ENCODE measurements around the gene ZNF552. TPM values are rescaled to one million over a fixed set of nuclear protein-coding genes. Genes with fewer than 3 reads are reported as not detected.
"Not testable (repeated sequence)": the region's sequence is repeated elsewhere in the genome, so short reads cannot be mapped to it uniquely, and the experiment has no call there.

The ZNF552 gene
- total and polyA plus RNA-seq, 2 of the 8 experiments (the other 6 are each of a cell fraction or from before 2014, with no cell fraction given), result 5.9 to 11.6 TPM

DNA sequence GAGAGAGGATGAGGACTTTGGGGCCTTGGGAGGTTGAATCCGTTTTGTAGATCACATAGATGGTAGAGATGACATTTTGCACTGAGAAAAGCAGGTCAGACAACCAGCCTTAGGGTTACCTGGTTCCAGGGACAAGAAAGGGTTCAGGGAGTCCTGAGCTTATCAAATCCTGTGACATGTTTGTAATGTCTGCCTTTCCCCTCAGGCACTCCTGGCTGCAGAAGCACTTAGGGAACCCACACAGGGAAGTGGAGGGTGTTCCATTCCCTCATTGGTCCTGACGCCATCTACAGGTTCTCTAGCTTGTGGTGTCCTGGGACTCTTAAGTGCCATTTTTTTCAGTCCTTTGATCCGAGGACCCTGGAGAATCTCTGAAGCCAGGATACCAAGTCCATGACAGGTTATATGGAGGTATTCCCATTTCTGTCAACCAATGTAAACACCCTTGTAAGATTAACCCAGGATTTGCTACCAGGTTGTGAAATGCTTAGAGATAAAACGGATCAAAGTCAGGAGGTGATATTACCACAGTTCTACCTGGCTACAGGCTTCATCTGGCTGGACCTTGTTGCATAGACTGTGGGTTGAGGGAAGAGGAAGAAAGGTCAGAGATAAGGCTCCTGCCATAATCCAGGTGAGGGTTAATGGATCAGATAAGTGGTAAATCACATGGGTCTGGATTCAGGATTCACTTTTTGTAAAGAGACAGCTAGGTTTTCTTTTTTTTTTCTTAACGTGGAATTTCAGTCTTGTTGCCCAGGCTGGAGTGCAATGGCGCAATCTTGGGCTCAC lies 37.3 kb upstream of the ZNF552 start:
- Histone ChIP-seq H3K36me3 (ENCODE audit: control insufficient read depth in 2 of 4, insufficient read depth in 4 of 4, low read length in 3 of 4) (peaks cover 0 to 22% (median 8%) of the 10 kb centered on the region in 4 experiments), H3K79me2 (ENCODE audit: control insufficient read depth in 1 of 2, insufficient read depth in 2 of 2, low read length in 2 of 2) (peaks cover 0 to 35% of the 10 kb centered on the region in 2 experiments; a peak in 3 of 4 replicates), H2BK15ac (ENCODE audit: low read length) (0 out of 2 replicates have a peak overlapping the region, but pooled peaks have one; percentile 81), H3K4me2 (ENCODE audit: insufficient read depth in 1 of 2, low read depth in 2 of 2, low read length in 2 of 2) (peak overlapping the region in 1 of 2 experiments; percentile 88; a peak in 1 of 4 replicates)
- CTCF ChIA-PET (ENCODE audit: partially characterized antibody), result interaction anchor here (0.6 to 1.0 kb wide), 2 partner anchors 22 to 568 kb away, joined by 3 read pairs; no protein-coding TSS in a partner anchor
- POLR2A ChIA-PET (ENCODE audit: partially characterized antibody), result interaction anchor here (0.9 to 10.6 kb wide), 12 partner anchors 10 to 144 kb away, joined by 3 to 103 read pairs (median 5); partner anchors contain the start of genes ZNF417, ZNF552, ZNF587B and ZNF776
- H4K8ac ChIP-seq (ENCODE audit: extremely low read depth, insufficient read depth, low read length); H3K27ac ChIP-seq (ENCODE audit: low read depth, low read length); H3K23me2 ChIP-seq (ENCODE audit: low read depth, low read length); H2BK20ac ChIP-seq (ENCODE audit: low read length); H2BK12ac ChIP-seq (ENCODE audit: low read depth, low read length); H2BK5ac ChIP-seq (ENCODE audit: low read depth, low read length); H3K27me3 ChIP-seq (replicated peaks in 1 of 4; ENCODE audit: control insufficient read depth in 3 of 4, extremely low read depth in 1 of 4, insufficient read depth in 3 of 4, low read length in 3 of 4); H4K20me1 ChIP-seq (replicated peaks in 1 of 2; ENCODE audit: control insufficient read depth in 1 of 2, insufficient read depth in 2 of 2, low read length in 2 of 2); H3K9me3 ChIP-seq (ENCODE audit: insufficient read depth in 2 of 2, low read depth in 1 of 2, low read length in 1 of 2); H2AFZ ChIP-seq (ENCODE audit: low read length); H4K91ac ChIP-seq (replicated peaks; ENCODE audit: insufficient read length, low read length); H4K5ac ChIP-seq (ENCODE audit: insufficient read length, low read depth, low read length); H3K4me3 ChIP-seq (ENCODE audit: extremely low read depth in 1 of 4, insufficient read depth in 2 of 4, low read depth in 3 of 4, low read length in 4 of 4); DNase-seq (ENCODE audit: low read depth in 1 of 2, low spot score in 2 of 2); H3K9ac ChIP-seq (replicated peaks in 1 of 4; ENCODE audit: extremely low read depth in 1 of 4, low read depth in 3 of 4, low read length in 3 of 4); H3K4me1 ChIP-seq (replicated peaks in 1 of 4; ENCODE audit: control insufficient read depth in 3 of 4, insufficient read depth in 4 of 4, low read length in 3 of 4); H3K56ac ChIP-seq (replicated peaks; ENCODE audit: insufficient read length, low read depth, low read length); H2AK5ac ChIP-seq (ENCODE audit: low read depth, low read length); H3K18ac ChIP-seq (ENCODE audit: extremely low read depth, low read length); FAIRE-seq; H2BK120ac ChIP-seq (replicated peaks; ENCODE audit: low read depth, low read length); H3K79me1 ChIP-seq (ENCODE audit: low read depth, low read length); H3K14ac ChIP-seq (ENCODE audit: insufficient read length); H3K23ac ChIP-seq (ENCODE audit: insufficient read length); H3K4ac ChIP-seq (replicated peaks; ENCODE audit: insufficient read length, low read depth, low read length): not testable (repeated sequence)
- 95% methylated on average over 3 of the region's 6 CpGs; no CpG with 5 or more reads in 1 of the 2 experiments for WGBS, 2 experiments (ENCODE audit: extremely low coverage in 1 of 2, insufficient coverage in 1 of 2, insufficient read length in 1 of 2, insufficient replicate concordance in 2 of 2, low coverage in 1 of 2, low lambda C conversion rate in 2 of 2, missing lambda C conversion rate in 1 of 2)
